Neural progenitor cell (in vitro differentiated cells): Measurements from ENCODE around the gene CREG2. TPM values are rescaled to one million over a fixed set of nuclear protein-coding genes. Genes with fewer than 3 reads are reported as not detected.

Experiments used
- DNase-seq: peaks from one replicate; pipeline ENCODE4 v3.0.0-alpha.2; 2016; ENCODE audit warnings: low spot score
- H2AFZ ChIP-seq: fragments of 200-600 bp; sonication (generic); replicated peaks from 2 replicates; pipeline ENCODE4 v1.6.1; 2016; ENCODE audit warnings: antibody characterized with exemption
- H3F3A ChIP-seq: fragments of 200-600 bp; sonication (generic); 2 replicates; pipeline ENCODE4 v1.6.1; 2016; ENCODE audit warnings: antibody characterized with exemption, low read depth
- H3K27ac ChIP-seq: fragments of 200-600 bp; sonication (generic); 2 replicates; pipeline ENCODE4 v1.5.1; 2016; ENCODE audit warnings: mild to moderate bottlenecking
- H3K27me3 ChIP-seq: fragments of 200-600 bp; sonication (generic); 2 replicates; pipeline ENCODE4 v1.6.1; 2016; ENCODE audit warnings: mild to moderate bottlenecking, moderate library complexity
- H3K36me3 ChIP-seq: fragments of 200-600 bp; sonication (generic); 2 replicates; pipeline ENCODE4 v1.5.1; 2016
- H3K4me1 ChIP-seq: fragments of 200-600 bp; sonication (generic); 2 replicates; pipeline ENCODE4 v1.6.1; 2016; ENCODE audit warnings: mixed run types
- H3K4me2 ChIP-seq: fragments of 200-600 bp; sonication (generic); 2 replicates; pipeline ENCODE4 v1.6.1; 2016
- H3K4me3 ChIP-seq: fragments of 200-600 bp; sonication (generic); 2 replicates; pipeline ENCODE4 v1.5.1; 2016
- H3K79me2 ChIP-seq: fragments of 200-600 bp; sonication (generic); 2 replicates; pipeline ENCODE4 v1.6.1; 2016; ENCODE audit warnings: low read depth
- H3K9ac ChIP-seq: fragments of 200-600 bp; sonication (generic); 2 replicates; pipeline ENCODE4 v1.6.1; 2016
- H3K9me3 ChIP-seq: fragments of 200-600 bp; sonication (generic); 2 replicates; pipeline ENCODE4 v1.5.1; 2016; ENCODE audit warnings: low read depth
- H4K20me1 ChIP-seq: fragments of 200-600 bp; sonication (generic); 2 replicates; pipeline ENCODE4 v1.6.1; 2016; ENCODE audit warnings: low read depth
- H3K27ac Mint-ChIP-seq: 3 replicates; pipeline ENCODE4 v1.8.0; 2021; ENCODE audit warnings: mixed read lengths
- H3K27me3 Mint-ChIP-seq: 2 replicates; pipeline ENCODE4 v1.8.0; 2022; ENCODE audit warnings: low read depth, mild to moderate bottlenecking, inconsistent platforms, moderate library complexity, mixed read lengths; ENCODE audit not compliant: insufficient read depth
- H3K36me3 Mint-ChIP-seq: 3 replicates; pipeline ENCODE4 v1.8.0; 2021; ENCODE audit warnings: mixed read lengths
- H3K4me1 Mint-ChIP-seq: 3 replicates; pipeline ENCODE4 v1.8.0; 2021; ENCODE audit warnings: mixed read lengths
- H3K4me3 Mint-ChIP-seq: 3 replicates; pipeline ENCODE4 v1.8.0; 2021; ENCODE audit warnings: mild to moderate bottlenecking, moderate library complexity, mixed read lengths
- H3K9me3 Mint-ChIP-seq: 3 replicates; pipeline ENCODE4 v1.8.0; 2020; ENCODE audit warnings: mixed read lengths
- EZH2 ChIP-seq: fragments of 200-600 bp; sonication (generic); IDR thresholded peaks from 2 replicates; pipeline ENCODE4 v1.6.1; 2017; ENCODE audit warnings: antibody characterized with exemption, mild to moderate bottlenecking, moderate library complexity
- EZH2phosphoT487 ChIP-seq: fragments of 200-600 bp; sonication (generic); IDR thresholded peaks from 2 replicates; pipeline ENCODE4 v1.6.1; 2017; ENCODE audit warnings: antibody characterized with exemption
- total RNA-seq: library from RNA; depleted of rRNA; stranded (reverse); fragments of >200 nt; gene quantifications from 2 replicates; pipeline ENCODE4 v1.2.3, GENCODE V29; 2015; ENCODE audit warnings: low replicate concordance
- TF ChIP-seq, protein P1 (sequence below): fragments of 200-600 bp; sonication (generic); IDR thresholded peaks from 2 replicates; pipeline ENCODE4 v1.5.1; 2017; ENCODE audit warnings: antibody characterized with exemption, mild to moderate bottlenecking

The CREG2 gene
- total RNA-seq, 1 donor from 2014 or later, result not detected

DNA sequence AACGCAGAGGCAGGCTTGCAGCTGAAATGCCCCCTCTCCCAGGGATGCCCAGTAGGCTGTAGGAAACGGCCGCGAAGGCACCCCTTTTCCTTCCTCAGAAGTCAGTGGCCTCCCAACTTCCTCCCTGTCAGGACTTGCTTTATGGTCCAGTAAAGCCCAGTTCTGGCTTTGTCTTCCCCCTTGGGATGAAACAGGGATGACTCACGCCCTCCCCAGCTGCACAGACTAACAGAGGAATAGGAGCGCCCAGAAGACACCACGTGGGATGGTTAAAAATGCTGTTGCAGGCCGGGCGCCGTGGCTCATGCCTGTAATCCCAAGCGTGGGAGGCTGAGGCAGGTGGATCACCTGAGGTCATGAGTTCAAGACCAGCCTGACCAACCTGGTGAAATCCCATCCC, 6.9 kb downstream of the CREG2 start:
- TF ChIP-seq, protein P1, sequence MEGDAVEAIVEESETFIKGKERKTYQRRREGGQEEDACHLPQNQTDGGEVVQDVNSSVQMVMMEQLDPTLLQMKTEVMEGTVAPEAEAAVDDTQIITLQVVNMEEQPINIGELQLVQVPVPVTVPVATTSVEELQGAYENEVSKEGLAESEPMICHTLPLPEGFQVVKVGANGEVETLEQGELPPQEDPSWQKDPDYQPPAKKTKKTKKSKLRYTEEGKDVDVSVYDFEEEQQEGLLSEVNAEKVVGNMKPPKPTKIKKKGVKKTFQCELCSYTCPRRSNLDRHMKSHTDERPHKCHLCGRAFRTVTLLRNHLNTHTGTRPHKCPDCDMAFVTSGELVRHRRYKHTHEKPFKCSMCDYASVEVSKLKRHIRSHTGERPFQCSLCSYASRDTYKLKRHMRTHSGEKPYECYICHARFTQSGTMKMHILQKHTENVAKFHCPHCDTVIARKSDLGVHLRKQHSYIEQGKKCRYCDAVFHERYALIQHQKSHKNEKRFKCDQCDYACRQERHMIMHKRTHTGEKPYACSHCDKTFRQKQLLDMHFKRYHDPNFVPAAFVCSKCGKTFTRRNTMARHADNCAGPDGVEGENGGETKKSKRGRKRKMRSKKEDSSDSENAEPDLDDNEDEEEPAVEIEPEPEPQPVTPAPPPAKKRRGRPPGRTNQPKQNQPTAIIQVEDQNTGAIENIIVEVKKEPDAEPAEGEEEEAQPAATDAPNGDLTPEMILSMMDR, result no peak
- TF ChIP-seq EZH2 (no peak), EZH2phosphoT487 (no peak)
- no peak overlapping the region for H3K9ac ChIP-seq
- H3K4me2 ChIP-seq, result no peak overlapping the region

DNA sequence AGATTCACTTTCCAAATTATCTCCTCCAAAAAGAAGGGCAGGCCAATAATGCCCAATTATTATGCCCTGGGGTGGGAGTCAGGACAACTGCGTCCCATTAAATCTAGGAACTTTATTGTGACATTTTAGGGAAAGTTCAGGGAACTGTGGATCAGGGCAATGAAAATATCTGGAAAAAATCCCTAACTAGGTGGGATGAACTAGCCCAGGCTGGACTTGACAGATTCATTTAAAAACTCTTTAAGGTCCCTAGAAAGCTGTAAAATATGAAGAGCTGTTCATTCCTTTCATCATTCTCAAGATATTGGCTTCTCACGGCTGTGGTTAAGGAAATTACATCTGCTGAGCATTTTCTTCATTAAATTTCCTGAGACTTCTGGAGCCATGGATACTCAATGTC, 8.2 kb downstream of the CREG2 start:
- H3K4me3 Mint-ChIP-seq, result no peak overlapping the region
- peaks cover 15% of the 10 kb centered on the region for H3K4me1 Mint-ChIP-seq
- no peaks in the 10 kb centered on the region for H3K9me3 ChIP-seq
- no peaks in the 10 kb centered on the region for H3K9me3 Mint-ChIP-seq
- no peak overlapping the region for H3K27ac ChIP-seq
- H3F3A ChIP-seq, result no peaks in the 10 kb centered on the region
- no peaks in the 10 kb centered on the region for H3K79me2 ChIP-seq
- TF ChIP-seq, protein P1, result no peak
- TF ChIP-seq EZH2phosphoT487, result no peak
- TF ChIP-seq EZH2, result no peak
- no peaks in the 10 kb centered on the region for H4K20me1 ChIP-seq
- peaks cover 9% of the 10 kb centered on the region for H3K27me3 Mint-ChIP-seq
- no peak overlapping the region for H3K9ac ChIP-seq
- no peak overlapping the region for H3K4me2 ChIP-seq
- no peak overlapping the region for H3K4me3 ChIP-seq
- no peaks in the 10 kb centered on the region for H3K36me3 ChIP-seq
- H2AFZ ChIP-seq, result no peak overlapping the region
- H3K36me3 Mint-ChIP-seq, result no peaks in the 10 kb centered on the region
- DNase-seq, result no peak
- H3K27ac Mint-ChIP-seq, result no peak overlapping the region
- peaks cover under 1% of the 10 kb centered on the region for H3K27me3 ChIP-seq
- no peaks in the 10 kb centered on the region for H3K4me1 ChIP-seq

More for the DNA sequence above, 6.9 kb downstream of the CREG2 start:
- no peaks in the 10 kb centered on the region for H3K9me3 ChIP-seq
- H3K27me3 ChIP-seq, result peaks cover 13% of the 10 kb centered on the region
- H3K4me3 ChIP-seq, result no peak overlapping the region
- H3F3A ChIP-seq, result no peaks in the 10 kb centered on the region
- Mint-ChIP-seq H3K36me3 (no peaks in the 10 kb centered on the region), H3K9me3 (no peaks in the 10 kb centered on the region), H3K27me3 (peaks cover 13% of the 10 kb centered on the region), H3K27ac (no peak overlapping the region), H3K4me3 (no peak overlapping the region), H3K4me1 (peaks cover 15% of the 10 kb centered on the region)
- DNase-seq, result no peak
- H3K36me3 ChIP-seq, result no peaks in the 10 kb centered on the region
- no peaks in the 10 kb centered on the region for H4K20me1 ChIP-seq
- H2AFZ ChIP-seq, result no peak overlapping the region
- no peaks in the 10 kb centered on the region for H3K4me1 ChIP-seq
- no peak overlapping the region for H3K27ac ChIP-seq
- no peaks in the 10 kb centered on the region for H3K79me2 ChIP-seq

DNA sequence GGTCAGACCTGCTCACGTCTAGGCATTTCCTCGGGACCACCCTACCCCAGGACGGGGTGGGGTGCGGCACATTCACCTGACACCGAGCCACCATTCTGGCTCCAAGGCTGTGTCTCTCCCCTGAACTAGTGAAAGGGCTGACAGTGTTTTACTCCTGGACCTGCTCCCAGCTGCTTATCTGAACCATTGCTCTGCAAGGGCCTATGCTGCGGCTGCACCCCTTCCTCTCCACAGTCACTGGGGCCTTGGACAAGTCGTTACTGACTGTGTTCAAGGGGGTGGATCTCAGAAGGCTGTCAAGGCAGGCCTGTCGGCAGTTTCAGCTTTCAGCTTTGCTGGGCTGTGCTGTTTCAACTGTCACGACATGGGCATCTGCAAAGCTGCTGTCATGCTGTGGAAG, 11.7 kb downstream of the CREG2 start:
- Histone ChIP-seq H3K4me2 (no peak overlapping the region), H3K9ac (no peak overlapping the region), H3F3A (no peaks in the 10 kb centered on the region), H3K36me3 (no peaks in the 10 kb centered on the region), H3K27me3 (no peaks in the 10 kb centered on the region), H2AFZ (no peak overlapping the region), H3K79me2 (no peaks in the 10 kb centered on the region), H3K27ac (no peak overlapping the region), H3K4me3 (no peak overlapping the region), H3K4me1 (peaks cover 8% of the 10 kb centered on the region), H3K9me3 (no peaks in the 10 kb centered on the region), H4K20me1 (no peaks in the 10 kb centered on the region)
- Mint-ChIP-seq H3K4me1 (peaks cover 13% of the 10 kb centered on the region), H3K27ac (no peak overlapping the region), H3K27me3 (peaks cover 4% of the 10 kb centered on the region), H3K36me3 (no peaks in the 10 kb centered on the region), H3K9me3 (peaks cover 2% of the 10 kb centered on the region), H3K4me3 (no peak overlapping the region)
- TF ChIP-seq EZH2phosphoT487, result no peak
- TF ChIP-seq, protein P1, result no peak
- DNase-seq, result no peak
